Mesothelial cell of epicardium (in vitro differentiated cells): ENCODE data around the gene KRT20. TPM values are rescaled to one million over a fixed set of nuclear protein-coding genes. Genes with fewer than 3 reads are reported as not detected.

Experiments used
- DNase-seq, 2 experiments: peaks; one replicate each; pipeline ENCODE4 v3.0.0; 2021; ENCODE audit warnings: low spot score in 2 of 2; ENCODE audit not compliant: unreplicated experiment in 2 of 2
- H3K27ac Mint-ChIP-seq: 2 replicates; pipeline ENCODE4 v1.8.0; 2021; ENCODE audit warnings: mixed read lengths
- H3K27me3 Mint-ChIP-seq: 2 replicates; pipeline ENCODE4 v1.8.0; 2021; ENCODE audit warnings: low read depth, mixed read lengths
- H3K36me3 Mint-ChIP-seq: 2 replicates; pipeline ENCODE4 v1.8.0; 2021; ENCODE audit warnings: mixed read lengths
- H3K4me1 Mint-ChIP-seq: 2 replicates; pipeline ENCODE4 v1.8.0; 2021; ENCODE audit warnings: mixed read lengths
- H3K4me3 Mint-ChIP-seq: 2 replicates; pipeline ENCODE4 v1.8.0; 2021; ENCODE audit warnings: mild to moderate bottlenecking, moderate library complexity, mixed read lengths
- H3K9me3 Mint-ChIP-seq: 2 replicates; pipeline ENCODE4 v1.8.0; 2021; ENCODE audit warnings: mixed read lengths
- CTCF ChIP-seq: fragments of 200-600 bp; sonication (generic); IDR thresholded peaks from one replicate; pipeline ENCODE4 v1.5.0; 2021; ENCODE audit warnings: antibody characterized with exemption; ENCODE audit not compliant: unreplicated experiment
- total RNA-seq: library from RNA; stranded (reverse); gene quantifications from 3 replicates; pipeline ENCODE4 v1.2.1, GENCODE V29; 2021

Gene KRT20
- total RNA-seq, 1 donor from 2014 or later, result not detected

DNA sequence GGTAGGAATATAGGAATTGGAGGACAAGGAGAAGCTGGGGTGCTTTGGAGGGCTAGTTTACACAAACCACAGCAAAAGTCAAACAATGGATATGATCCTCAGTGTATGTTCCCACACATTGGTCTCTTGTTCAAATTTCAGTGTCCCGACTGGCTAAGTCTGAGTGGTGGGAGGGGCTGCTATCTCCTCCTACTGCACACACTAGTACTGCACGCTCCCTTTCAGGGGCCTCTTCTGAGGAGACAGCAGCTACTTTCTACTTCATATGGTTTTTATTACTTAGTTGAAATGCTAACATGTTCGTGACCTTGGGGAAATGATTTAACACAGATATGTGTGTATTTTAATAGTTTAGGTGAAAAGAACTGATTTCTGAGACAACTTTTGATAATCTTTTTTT, 43.8 kb downstream of the KRT20 start:
- Mint-ChIP-seq H3K36me3 (no peaks in the 10 kb centered on the region), H3K4me3 (no peak overlapping the region), H3K27me3 (peaks cover 47% of the 10 kb centered on the region), H3K27ac (no peak overlapping the region), H3K9me3 (no peaks in the 10 kb centered on the region), H3K4me1 (peaks cover 5% of the 10 kb centered on the region)
- no peak for DNase-seq
- TF ChIP-seq CTCF, result no peak

GRCh38 chr17:40839194-40839593, 45.8 kb downstream of the KRT20 start:
- H3K27ac Mint-ChIP-seq, result no peak overlapping the region
- H3K27me3 Mint-ChIP-seq, result peaks cover 28% of the 10 kb centered on the region
- peaks cover 5% of the 10 kb centered on the region for H3K4me1 Mint-ChIP-seq
- no peaks in the 10 kb centered on the region for H3K9me3 Mint-ChIP-seq
- no peak for TF ChIP-seq CTCF
- H3K4me3 Mint-ChIP-seq, result no peak overlapping the region
- peaks cover 9% of the 10 kb centered on the region for H3K36me3 Mint-ChIP-seq
- DNase-seq, result no peak

GRCh38 chr17:40836020-40836419, 49.0 kb downstream of the KRT20 start:
- H3K9me3 Mint-ChIP-seq, result no peaks in the 10 kb centered on the region
- peaks cover 15% of the 10 kb centered on the region for H3K27me3 Mint-ChIP-seq
- DNase-seq, result no peak
- TF ChIP-seq CTCF, result no peak
- H3K4me3 Mint-ChIP-seq, result no peak overlapping the region
- H3K27ac Mint-ChIP-seq, result no peak overlapping the region
- peaks cover 9% of the 10 kb centered on the region for H3K36me3 Mint-ChIP-seq
- H3K4me1 Mint-ChIP-seq, result peaks cover under 1% of the 10 kb centered on the region

GRCh38 chr17:40833882-40834281, 51.2 kb downstream of the KRT20 start:
- H3K9me3 Mint-ChIP-seq, result peaks cover 5% of the 10 kb centered on the region
- H3K4me3 Mint-ChIP-seq, result no peak overlapping the region
- no peak for DNase-seq
- H3K4me1 Mint-ChIP-seq, result no peaks in the 10 kb centered on the region
- TF ChIP-seq CTCF, result no peak
- no peak overlapping the region for H3K27ac Mint-ChIP-seq
- H3K27me3 Mint-ChIP-seq, result no peaks in the 10 kb centered on the region
- peaks cover 9% of the 10 kb centered on the region for H3K36me3 Mint-ChIP-seq

DNA sequence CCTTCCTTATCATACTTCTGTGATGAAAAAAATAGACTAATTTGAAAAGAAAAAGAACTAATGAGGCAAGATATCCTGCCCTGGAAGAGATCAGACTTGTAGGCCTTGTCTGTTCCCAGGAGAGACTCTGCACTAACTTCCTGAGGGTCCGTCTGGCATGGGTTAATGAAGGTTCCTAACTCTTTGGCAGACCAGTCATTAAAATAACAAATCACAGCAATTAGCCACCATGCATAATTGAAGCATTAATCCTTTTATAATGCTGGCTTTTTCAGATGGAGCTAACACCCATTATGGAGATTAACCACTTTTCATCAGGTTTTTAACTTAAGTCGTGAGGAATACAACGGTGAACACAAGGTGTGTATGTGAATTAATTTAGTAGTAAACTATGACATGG, 52.2 kb downstream of the KRT20 start:
- no peak for DNase-seq
- H3K27ac Mint-ChIP-seq, result no peak overlapping the region
- H3K27me3 Mint-ChIP-seq, result no peaks in the 10 kb centered on the region
- no peak for TF ChIP-seq CTCF
- H3K4me3 Mint-ChIP-seq, result no peak overlapping the region
- H3K4me1 Mint-ChIP-seq, result no peaks in the 10 kb centered on the region
- H3K36me3 Mint-ChIP-seq, result peaks cover 9% of the 10 kb centered on the region
- peaks cover 5% of the 10 kb centered on the region for H3K9me3 Mint-ChIP-seq
